ENCODE measurements around the gene CHEK2. TPM values are rescaled to one million over a fixed set of nuclear protein-coding genes. Genes with fewer than 3 reads are reported as not detected.

The CHEK2 gene
- total RNA-seq, 1 experiment from 2014 or later = 61.1 TPM

DNA sequence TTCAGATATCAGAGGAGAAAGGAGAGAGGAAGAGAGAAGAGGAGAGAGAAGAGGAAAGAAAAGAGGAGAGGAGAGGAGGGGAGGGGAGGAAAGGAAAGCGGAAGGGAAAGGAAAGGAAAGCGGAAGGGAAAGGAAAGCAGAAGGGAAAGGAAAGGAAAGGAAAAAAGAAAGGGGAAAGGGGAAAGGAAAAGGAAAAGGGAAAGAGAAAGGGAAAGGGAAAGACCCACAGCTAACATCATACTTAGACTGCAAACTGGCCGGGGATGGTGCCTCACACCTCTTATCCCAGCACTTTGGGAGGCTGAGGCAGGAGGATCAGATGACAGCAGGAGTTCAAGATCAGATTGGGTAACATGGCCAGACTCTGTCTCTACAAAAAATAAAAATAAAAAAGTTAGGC, 11.4 kb downstream of the CHEK2 start:
- Histone ChIP-seq H3T11ph (ENCODE audit: low read length) (no peak overlapping the region), H3K79me1 (ENCODE audit: insufficient read depth, low read depth, low read length, poor library complexity, severe bottlenecking) (peaks cover 8% of the 10 kb centered on the region), H3K79me2 (ENCODE audit: insufficient read depth, low read length) (no peaks in the 10 kb centered on the region; the same call in 1 of the 2 replicates), H2AFZ (ENCODE audit: low read length) (no peak overlapping the region), H3K23me2 (ENCODE audit: insufficient read length, low read depth, low read length, poor library complexity, severe bottlenecking) (no peaks in the 10 kb centered on the region), H3K4ac (ENCODE audit: low read depth, low read length) (no peak overlapping the region), H2BK20ac (ENCODE audit: low read depth, low read length, poor library complexity, severe bottlenecking) (no peak overlapping the region), H3K14ac (ENCODE audit: insufficient read depth, low read length) (no peak overlapping the region), H2BK120ac (ENCODE audit: low read depth, low read length, poor library complexity, severe bottlenecking) (no peak overlapping the region), H2BK15ac (ENCODE audit: low read depth, low read length) (no peak overlapping the region), H3K23ac (ENCODE audit: insufficient read length, low read depth, low read length) (no peak overlapping the region), H3K56ac (ENCODE audit: insufficient read length, low read depth, low read length) (no peak overlapping the region), H3K27ac (ENCODE audit: insufficient read length, low read depth, low read length) (no peak overlapping the region), H3K4me2 (ENCODE audit: insufficient read depth, insufficient read length, low read length) (no peak overlapping the region), H3K18ac (ENCODE audit: insufficient read length, low read depth, low read length) (no peak overlapping the region), H4K20me1 (ENCODE audit: control insufficient read depth, insufficient read depth, insufficient read length) (no peaks in the 10 kb centered on the region), H3K9me3 (ENCODE audit: control insufficient read depth, low read depth, low read length) (no peaks in the 10 kb centered on the region), H2BK12ac (ENCODE audit: insufficient read length, low read depth, low read length) (no peak overlapping the region), H2AK5ac (ENCODE audit: insufficient read length, low read length) (no peak overlapping the region), H3K4me1 (ENCODE audit: insufficient read depth, low read length) (no peaks in the 10 kb centered on the region), H3K9ac (ENCODE audit: extremely low read depth, insufficient read length, low read length) (no peak overlapping the region), H2BK5ac (ENCODE audit: insufficient read length, low read length) (no peak overlapping the region), H4K5ac (ENCODE audit: insufficient read length, low read depth, low read length) (no peak overlapping the region), H3K27me3 (ENCODE audit: insufficient read depth, low read length) (no peaks in the 10 kb centered on the region), H4K91ac (ENCODE audit: insufficient read length, low read depth, low read length) (no peak overlapping the region), H4K8ac (replicated peaks; ENCODE audit: insufficient read length, low read depth, low read length) (no peak overlapping the region)
- Mint-ChIP-seq H3K9me3 (no peaks in the 10 kb centered on the region), H3K4me1 (peaks cover 12 to 13% of the 10 kb centered on the region in 2 experiments), H3K36me3 (ENCODE audit: insufficient read depth in 1 of 3, low read depth in 3 of 3) (peaks cover 48 to 75% (median 68%) of the 10 kb centered on the region in 3 experiments), H3K27me3 (ENCODE audit: low read depth) (no peaks in the 10 kb centered on the region), H3K27ac (peak overlapping the region; percentile 37 to 85 (median 71); a peak in 3 of 7 replicates), H3K4me3 (no peak overlapping the region; a peak in 1 of 5 replicates)
- TF ChIP-seq, protein P1, sequence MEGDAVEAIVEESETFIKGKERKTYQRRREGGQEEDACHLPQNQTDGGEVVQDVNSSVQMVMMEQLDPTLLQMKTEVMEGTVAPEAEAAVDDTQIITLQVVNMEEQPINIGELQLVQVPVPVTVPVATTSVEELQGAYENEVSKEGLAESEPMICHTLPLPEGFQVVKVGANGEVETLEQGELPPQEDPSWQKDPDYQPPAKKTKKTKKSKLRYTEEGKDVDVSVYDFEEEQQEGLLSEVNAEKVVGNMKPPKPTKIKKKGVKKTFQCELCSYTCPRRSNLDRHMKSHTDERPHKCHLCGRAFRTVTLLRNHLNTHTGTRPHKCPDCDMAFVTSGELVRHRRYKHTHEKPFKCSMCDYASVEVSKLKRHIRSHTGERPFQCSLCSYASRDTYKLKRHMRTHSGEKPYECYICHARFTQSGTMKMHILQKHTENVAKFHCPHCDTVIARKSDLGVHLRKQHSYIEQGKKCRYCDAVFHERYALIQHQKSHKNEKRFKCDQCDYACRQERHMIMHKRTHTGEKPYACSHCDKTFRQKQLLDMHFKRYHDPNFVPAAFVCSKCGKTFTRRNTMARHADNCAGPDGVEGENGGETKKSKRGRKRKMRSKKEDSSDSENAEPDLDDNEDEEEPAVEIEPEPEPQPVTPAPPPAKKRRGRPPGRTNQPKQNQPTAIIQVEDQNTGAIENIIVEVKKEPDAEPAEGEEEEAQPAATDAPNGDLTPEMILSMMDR (conservative IDR thresholded peaks at IDR 0.05) = no peak
- no CpG with 5 or more reads among the region's 3 CpGs for WGBS (ENCODE audit: extremely low coverage, insufficient read length, low lambda C conversion rate)
- DNase-seq = no peak

All from H9 (cell line).